GM19452 (cell line): ENCODE measurements around the gene ARFGAP3.

Experiments used
- ATAC-seq: cut with Tn5 transposase; IDR thresholded peaks from one replicate; pipeline ENCODE4 v1.9.1; 2021; ENCODE audit not compliant: unreplicated experiment

The ARFGAP3 gene, protein sequence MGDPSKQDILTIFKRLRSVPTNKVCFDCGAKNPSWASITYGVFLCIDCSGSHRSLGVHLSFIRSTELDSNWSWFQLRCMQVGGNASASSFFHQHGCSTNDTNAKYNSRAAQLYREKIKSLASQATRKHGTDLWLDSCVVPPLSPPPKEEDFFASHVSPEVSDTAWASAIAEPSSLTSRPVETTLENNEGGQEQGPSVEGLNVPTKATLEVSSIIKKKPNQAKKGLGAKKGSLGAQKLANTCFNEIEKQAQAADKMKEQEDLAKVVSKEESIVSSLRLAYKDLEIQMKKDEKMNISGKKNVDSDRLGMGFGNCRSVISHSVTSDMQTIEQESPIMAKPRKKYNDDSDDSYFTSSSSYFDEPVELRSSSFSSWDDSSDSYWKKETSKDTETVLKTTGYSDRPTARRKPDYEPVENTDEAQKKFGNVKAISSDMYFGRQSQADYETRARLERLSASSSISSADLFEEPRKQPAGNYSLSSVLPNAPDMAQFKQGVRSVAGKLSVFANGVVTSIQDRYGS

DNA sequence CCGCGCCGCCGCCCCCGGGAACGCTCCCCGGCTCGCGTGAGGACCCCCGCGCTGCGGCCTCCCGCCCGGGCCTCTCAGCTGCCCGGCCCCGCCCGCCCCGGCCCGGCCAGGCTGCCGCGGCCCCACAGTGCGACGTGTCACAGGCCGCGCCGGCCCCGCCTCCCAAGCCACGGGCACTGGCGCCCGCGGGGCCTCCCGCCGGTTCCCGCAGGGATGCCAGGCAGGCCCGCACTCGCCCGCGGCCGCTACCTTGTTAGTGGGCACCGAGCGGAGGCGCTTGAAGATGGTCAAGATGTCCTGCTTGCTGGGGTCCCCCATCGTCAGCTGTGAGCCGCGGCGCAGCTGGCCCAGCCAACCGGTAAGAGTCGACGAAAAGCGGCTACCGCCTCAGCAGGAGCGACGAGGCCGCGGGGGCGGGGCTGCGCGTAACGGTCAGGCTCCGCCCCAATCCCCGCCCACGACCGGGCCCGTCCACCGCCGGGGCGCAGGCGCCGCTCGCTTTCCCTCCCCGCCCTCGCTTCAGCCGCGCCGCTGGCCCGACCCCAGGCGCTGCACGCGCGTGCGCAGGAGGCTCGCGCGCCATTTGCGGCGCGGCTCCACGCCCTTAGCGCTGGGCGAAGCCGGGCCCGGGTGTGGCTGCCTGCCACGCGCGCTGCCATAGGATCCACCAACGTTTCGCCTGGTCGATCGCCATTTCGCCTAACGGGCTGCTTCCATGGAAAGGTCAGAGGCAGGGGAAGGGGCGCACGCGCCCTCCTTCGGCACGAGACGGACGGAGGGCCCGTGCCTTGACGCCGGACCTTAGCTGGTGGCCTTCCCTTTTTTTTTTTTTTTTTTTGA, at the start of gene ARFGAP3:
TSS of gene ARFGAP3 (minus strand) at position 409 of the 840 bp plus-strand sequence. CDS start at position 318, 91 bp downstream.
- peak; percentile 81 for ATAC-seq

DNA sequence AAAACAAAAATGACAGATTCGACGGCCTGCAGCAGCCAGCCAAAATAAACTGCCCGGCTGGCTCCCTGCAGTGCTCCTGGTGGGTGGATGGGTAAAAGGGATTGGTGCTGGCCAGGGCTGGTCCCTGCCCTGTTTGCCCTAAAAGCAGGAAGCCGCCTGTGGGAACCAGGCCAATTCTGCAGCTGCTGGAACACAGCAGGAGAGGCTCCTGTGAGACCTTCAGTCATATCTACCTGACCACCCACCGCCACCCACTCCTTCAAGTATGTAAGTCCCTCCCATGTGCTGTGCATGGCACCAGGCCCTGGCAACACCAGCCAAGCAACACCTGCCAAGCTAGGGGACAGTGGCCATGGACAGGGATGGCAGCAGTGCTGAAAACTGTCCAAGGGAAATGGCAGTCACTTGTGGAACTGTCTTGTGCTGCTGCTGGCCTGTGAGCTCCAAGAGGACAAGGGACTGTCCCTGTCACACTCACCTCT, 48.7 kb upstream of the ARFGAP3 start:
- ATAC-seq: no peak

DNA sequence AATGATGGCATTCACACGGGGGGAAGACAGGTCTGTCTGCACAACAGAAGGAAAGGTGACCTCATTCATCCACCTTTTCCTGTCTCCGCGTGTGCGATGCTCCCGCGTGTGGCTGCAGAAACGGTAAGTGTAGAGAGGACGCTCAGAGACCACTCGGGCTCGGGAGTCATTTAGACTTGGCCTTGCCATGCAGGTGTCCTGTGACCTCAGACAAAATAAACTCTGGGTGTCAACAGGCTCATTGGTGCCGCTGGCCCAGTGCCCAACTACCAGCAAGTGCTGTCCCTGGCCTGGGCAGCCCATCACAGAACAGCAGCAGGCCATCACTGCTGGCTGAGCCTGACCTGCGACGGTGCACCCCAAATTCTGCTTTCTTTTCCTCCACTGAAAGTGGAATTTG, 48.1 kb upstream of the ARFGAP3 start:
- no peak for ATAC-seq

DNA sequence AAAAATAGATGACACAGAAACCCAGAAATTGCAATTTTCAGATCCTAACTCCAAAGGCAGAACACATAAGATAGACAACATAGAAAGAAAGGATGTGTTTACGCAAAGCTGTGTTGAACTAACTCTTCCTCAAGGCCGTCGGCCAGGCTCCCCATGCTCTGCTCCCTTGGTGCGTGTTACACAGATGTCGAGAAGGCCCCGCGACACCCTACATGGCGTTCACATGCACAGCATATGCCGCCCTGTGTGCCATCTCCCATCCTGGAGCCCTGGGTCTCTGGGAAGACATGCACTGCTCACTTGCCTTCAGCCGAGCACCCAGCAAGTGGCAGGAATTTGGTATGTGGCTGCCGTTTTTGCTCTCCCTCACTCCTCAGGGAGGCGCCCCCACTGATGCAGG, 47.0 kb upstream of the ARFGAP3 start:
- no peak for ATAC-seq

DNA sequence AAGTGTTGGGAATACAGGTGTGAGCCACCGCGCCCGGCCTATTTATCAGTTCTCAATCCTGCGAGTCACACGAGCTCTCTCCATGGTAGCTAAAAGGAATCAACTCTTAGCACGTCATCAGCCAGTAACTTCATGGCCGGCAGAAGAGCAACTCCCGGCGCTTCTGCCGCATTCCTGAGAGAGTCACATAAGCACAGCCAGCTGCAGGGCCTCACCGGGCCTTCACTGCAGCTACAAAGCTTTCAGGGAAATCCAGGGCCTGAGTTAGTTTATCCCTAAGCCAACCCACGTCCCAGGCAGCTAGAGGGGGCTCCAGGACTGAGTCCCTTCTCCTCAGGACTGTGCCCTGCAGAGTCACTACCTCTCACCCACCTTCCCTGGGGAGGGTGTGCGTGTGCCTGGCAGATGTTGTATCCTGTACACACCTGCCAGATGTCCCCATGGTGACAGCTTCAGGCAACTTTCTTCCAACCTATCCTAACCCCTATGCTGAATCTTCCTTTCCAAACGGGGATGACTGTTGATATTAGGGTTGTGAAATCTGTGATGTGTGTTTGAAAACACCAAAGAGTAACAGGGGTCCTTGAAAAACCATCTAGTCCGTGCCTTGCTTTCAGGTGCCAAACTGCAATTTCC, 45.9 kb upstream of the ARFGAP3 start:
- ATAC-seq: no peak

DNA sequence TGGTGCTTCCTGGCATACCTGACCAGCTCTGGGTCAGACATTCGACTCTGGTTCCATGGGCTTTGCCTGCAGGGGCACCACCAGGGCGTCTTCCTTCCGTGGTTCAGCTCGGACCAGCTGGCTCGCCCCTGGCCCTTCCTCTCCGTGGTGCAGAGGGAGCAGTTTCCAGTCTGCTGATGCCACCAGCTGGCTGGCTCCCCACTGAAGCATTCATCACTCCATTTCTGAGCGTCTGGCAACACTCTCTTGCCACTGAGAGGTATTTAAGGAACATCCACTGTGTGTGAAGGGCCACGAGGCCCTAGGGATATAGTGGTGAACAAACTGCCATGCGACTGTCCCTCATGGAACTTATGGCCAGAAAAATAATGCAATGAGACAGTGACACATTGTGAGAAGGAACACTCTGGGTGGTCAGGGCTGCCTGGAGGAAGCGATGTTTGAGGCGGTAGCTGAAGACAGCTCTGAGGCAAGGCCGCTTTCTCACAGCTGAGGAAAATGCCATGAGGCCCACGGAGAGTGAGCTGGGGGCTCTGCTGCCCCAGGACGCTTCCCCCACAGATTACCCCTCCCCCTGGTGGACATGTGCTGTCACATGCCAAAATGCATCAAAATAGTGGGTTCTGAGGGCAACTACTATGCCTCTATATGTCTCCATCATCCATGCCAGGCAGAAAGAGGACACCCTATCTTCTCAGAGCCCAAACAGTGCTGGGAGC, 44.9 kb upstream of the ARFGAP3 start:
- ATAC-seq: no peak

DNA sequence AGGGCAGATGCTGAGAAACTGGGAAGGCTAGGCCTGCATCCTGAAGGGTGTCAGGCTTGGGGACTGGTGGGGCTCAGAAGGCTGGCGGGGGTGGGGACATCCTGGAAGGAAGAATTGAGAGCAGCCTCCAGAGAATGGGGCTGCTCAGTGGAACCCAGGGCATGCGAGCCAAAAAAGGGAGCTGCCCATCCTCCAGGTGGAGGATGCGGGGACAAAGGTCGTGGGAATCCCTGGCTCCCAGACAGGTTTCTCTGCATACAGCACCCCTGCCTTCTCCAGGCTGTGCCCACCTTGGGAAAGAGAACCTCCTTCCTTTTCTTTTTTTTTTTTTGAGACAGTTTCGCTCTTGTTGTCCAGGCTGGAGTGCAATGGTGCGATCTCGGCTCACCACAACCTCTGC, 40.9 kb upstream of the ARFGAP3 start:
- ATAC-seq: no peak

DNA sequence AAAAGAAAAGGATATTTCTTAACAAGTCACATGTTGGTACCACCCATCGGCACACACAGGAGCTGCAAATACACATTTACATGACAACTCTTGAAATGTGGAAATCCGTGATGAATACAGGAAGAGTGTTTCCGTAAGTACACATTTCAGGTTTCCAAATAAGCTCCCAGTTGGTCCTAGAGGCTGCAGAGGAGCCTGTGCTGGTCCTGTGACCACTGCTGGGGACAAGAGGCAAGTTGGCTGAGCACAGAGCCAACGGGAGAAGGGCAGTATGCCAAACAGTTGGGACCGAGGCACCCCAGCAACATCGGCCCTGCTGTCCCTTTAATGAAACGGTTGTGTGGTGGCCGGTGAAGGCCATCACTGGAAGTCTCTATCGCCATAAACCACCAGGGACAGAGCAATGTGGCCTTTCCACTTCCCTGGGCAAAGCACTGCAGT, 38.5 kb upstream of the ARFGAP3 start:
- no peak for ATAC-seq

DNA sequence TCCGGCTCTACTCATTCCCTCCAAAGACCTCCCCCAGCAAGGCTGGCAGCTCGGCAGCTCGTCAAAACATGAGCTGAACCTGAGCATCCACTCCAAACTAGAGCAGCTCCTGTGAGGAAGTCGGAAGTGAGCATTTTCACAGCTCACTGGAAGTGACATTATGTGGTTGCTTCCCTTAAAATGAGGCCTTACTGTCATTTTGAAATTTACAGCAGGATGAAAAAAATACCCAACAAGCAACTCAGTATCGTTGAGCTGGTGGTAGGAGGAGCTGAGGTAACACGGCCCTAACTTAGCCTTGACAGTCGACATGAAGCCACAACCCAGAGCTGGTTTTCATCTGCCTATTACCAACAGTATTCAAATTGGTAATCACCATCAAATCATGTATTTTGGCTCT, 38.0 kb upstream of the ARFGAP3 start:
- ATAC-seq: no peak

DNA sequence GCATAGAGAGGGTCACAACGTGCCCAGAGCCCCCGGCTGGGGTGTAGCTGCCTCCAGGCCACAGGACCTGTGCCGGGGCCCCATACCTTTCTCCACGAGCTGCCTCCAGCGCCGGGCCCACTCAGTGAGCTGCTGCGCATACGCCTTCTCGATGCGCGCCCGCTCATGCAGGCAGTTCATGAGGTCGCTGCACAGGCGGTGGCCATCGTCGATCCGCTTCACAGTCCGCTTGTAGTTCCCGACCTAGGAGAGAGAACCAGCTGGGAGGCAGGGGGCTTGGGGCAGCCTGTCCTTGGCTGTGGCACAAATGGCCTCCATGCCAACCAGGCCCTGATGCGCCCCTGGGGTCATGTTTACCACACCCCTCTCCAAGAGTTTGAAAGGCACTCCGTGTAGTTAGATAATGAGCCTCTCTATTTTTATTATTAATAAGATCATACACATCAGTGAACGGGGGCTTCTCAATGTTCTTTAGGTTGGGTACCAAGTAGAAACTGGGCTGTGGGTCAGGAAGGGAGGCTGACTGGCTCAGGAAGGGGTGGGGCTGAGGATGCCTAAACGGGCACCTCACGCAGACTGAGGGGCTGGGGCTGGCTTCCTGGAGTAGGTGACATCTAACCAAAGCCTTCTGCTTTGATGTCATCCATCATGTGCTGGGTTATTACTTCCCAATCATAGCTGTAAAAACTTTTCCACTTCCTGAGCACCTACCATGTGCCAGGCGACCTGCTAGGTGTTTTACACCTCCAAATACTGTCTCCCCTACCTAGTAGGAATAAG, 36.5 kb upstream of the ARFGAP3 start:
- no peak for ATAC-seq

DNA sequence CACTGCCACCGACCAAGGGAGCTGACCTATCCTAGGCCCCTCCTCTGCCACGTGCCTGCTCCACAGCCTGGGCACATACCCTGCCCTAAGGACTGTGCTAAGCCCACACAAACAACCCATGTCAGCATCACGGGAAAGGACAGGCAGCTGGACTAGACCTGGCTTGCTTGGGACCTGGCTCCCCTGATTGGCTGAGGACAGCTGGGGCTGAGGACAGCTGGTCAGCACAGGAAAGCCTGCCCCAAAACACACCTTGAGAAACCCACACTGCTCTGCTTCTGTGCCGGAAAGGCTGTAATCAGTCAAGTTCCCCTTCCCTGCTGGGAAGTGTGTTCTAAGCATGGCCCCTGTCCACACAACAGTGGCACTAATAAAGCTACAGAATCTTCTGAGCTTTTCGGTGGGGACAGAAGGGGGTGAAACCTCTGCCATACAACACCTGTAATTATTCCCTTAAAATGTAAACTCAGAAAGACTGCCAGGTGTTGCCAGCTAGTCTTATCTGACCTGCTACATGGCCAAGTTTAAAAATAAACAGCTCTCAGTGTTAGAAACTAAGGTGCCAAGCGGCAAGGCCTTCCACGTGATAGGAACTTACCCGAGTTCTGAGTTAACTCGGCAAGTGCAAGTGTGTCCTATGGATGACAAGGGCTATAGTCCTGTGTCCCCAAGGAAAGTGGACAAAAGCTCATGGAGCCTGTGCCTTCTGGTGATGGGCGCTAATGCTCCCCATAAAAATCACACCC, 35.7 kb upstream of the ARFGAP3 start:
- ATAC-seq: peak; percentile 36

DNA sequence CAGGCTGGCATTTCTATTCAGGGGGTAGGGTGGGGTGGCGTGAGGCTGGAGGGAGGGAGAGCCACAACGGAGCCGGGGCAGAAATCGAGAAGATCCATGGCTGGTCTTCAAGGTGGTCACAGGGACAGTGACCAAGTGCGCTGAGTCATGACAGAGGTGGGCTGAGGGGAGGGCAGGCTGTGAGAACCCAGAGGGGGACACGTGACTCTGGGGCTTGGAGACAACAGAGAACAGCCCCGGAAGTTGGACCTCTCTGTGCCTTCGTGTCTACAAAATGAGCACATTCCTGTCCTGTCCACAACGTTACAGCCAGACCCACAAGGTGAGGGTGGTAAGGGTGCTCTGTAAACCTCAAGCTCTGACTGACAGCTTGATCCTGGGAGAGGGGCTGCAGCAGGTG, 35.1 kb upstream of the ARFGAP3 start:
- ATAC-seq: no peak

DNA sequence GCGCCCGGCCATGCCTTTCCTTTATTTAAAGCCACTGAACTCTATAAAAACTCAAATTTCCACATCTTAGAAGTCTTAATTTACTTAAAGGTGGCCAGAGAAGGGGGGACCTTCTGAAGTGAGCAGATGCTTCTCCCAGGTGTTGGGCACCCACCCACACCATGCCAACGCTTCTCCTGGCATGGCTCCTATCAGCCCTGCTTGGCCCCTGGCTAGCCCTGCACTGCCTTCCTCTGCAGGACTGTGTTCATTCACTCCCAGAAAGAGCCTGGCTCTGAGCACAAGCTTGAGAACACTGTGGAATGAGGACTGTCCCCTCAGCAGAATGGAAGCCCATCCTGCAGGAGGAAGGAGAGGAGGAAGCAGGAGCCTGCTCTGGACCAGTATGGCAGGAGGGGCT, 34.6 kb upstream of the ARFGAP3 start:
- no peak for ATAC-seq

DNA sequence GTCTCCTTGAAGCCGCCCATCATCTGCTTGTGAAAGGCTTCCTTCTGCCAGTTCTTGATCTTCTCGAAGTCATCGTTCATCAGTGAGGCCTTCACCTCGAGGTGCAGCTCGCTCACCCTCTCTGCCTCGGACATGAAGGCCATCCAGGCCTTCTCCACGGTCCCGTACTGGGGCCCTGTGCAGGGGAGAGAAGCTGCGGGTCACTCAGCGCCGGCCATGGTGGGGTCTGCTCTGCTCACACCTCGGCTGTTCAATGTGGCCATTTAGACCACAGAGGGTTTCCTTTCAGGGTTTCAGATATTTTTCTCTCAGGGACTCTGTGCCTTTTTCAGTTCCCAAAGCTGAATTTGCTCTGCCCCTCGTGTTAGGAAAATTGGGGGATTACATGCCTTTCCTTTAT, 33.9 kb upstream of the ARFGAP3 start:
- ATAC-seq: no peak

DNA sequence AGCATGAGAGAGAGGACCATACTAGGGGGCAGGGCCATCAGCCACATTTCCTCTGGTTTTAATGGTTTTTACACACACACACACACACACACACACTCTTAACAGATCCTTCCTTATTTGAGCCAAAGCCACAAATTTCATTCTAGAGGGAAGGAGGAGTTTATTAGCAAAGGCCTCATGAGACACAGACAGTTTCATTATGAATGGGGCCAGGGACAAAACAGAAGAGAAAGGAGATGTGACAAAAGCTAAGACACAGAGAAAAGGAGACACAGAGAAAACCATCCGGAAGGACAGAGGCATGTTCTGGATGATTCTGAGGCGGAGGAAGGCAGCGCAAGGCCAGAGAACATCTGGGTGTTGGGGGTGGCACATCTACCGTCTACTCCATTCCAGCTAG, 32.2 kb upstream of the ARFGAP3 start:
- ATAC-seq: no peak

DNA sequence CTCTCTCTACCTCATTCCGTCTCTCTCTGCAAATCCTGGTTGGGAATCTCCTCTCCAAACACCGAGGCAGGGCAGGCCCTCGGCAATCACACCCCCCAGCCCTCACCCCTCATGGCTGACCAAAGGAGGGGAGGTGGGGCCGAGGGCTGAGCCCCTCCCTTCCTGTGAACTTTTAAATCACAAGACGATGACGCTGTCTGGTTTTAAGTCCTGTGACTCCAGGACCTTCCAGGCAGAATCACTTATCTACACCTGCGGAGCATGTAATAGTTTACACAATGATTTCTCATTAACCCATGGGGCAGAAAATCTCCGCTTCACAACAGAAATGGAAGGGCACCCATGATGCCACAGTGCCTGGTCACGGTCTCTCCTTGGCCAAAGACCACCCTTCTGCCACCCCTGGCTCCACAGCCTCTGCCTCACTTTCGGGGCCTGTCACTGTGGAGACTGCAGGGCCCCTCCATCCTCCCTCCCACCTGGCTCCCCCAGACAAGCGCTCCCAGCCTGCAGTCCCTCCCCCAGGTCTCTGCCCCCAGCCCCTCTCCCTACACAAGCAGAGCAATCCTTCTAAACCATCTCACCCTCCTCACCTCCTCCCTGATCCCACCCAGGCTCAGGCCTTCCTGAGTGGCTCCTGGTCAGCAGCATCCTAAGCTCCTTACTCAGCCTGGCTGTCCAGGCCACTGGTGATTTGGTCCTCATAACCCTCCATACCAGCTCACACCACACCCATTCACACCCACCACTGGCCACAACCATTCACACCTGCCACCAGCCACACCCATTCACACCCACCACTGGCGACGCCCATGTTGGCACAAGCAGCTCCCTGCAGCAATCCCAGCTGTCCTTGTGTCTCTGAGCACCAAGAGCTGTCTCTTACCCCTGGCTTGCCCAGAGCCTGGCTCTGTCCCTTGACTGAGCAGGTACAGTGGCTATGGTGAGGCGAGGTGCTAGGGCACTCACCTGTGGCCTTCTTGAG, 30.7 kb upstream of the ARFGAP3 start:
- ATAC-seq: no peak

DNA sequence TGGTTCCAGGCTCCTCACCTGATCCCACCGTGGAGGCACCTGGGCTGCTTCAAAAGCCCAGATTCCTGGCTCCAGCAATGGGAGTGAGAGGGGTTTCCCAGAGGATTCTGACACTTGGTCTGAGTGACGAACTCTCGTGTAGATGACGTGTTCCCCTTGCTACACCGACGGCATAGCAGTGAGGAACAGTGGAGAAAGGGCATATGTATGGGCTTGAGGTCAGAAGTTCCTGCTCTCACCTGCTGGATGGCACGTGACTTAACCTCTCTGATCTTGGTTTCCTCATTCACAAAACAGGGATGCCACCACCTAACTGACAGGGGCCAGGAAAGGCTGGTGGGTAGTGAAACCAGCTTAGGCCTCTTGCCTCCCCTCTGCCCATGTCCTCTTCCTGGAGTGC, 30.0 kb upstream of the ARFGAP3 start:
- ATAC-seq: no peak

DNA sequence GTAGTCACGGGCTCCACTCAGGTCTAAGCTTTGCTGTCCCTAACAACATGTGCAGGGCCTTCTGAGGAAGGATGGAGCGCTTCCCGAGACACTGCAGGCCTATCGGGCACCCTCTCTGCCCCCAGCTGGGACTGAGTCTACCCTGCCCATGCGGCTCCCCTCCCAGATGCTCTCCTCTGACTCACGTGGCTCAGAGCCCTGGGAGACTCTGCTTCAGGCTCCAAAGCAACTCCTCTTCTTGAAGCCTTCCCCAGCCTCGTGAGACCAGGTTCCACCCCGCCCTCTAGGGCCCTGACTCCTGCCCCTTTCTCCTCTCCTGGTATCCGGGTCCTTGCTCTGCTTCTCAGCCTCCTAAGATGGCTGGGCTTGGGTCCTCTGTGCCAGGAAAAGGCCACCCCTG, 28.4 kb upstream of the ARFGAP3 start:
- ATAC-seq: no peak
